Subcutaneous preadipocyte (primary cell): Measurements from ENCODE around the gene EDC3. TPM values are rescaled to one million over a fixed set of nuclear protein-coding genes. Genes with fewer than 3 reads are reported as not detected.

Experiments
- total RNA-seq: library from RNA; depleted of rRNA; stranded (reverse); fragments of >200 nt; gene quantifications from 2 replicates; pipeline ENCODE4 v1.2.3, GENCODE V29; 2012

EDC3 gene
- total RNA-seq, result 7.6 and 8.1 TPM in 2 replicates

GRCh38 chr15:74695597-74696397, at the start of gene EDC3:
EDC3 (minus strand) TSS chr15:74696024; CDS start chr15:74675124, 20,900 bp downstream.

DNA sequence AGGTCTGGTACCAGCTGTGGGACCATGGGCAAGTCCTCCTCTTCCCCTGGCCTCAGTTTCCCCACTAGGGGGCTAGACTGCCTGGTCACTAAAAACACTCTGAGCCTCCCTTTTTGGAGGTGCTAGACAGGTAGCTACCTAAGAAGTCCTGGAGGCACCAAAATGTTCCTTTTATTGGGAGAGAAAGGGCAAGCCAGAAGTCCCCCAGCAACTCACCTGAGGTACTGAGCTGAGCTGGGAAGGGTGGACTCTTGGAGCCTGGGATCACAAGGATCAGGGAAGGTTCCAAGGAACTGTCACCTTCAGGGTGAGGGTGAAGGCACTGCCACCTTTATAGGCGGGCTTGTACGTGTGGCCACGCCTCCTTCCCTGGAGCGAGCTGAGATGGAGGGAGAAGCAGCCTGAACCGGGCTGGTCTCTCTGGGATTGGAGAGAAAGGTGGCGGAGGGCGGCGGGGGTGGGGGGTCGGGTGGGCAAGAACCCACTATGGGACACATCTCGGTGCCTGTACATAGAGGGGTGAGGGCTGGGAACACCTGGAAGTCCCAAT, 29.5 kb upstream of the EDC3 start, which contains the start of gene CYP1A1:
CYP1A1 (minus strand) TSS at position 304 of the 550 bp plus-strand sequence. CDS start 2,431 bp downstream, outside the sequence.

GRCh38 chr15:74615508-74616365, 80.1 kb downstream of the EDC3 start, which contains the start of gene CLK3:
CLK3 (plus strand) TSS chr15:74615836; CDS start chr15:74619197, 3,361 bp downstream.

Other genes starting within 250 kb of the EDC3 start
- gene UBL7, start 234.9 kb downstream of the EDC3 start, total RNA-seq, result 39.7 and 41.4 TPM in 2 replicates
- 1.1 and 2.9 TPM in 2 replicates for gene ARID3B, start 154.8 kb downstream of the EDC3 start, total RNA-seq
- 35.3 and 40.5 TPM in 2 replicates for gene CLK3, start 80.2 kb downstream of the EDC3 start, total RNA-seq
- under 0.01 and 0.37 TPM in 2 replicates for gene CYP1A1, start 29.5 kb upstream of the EDC3 start, total RNA-seq
- not detected in 2 replicates for gene CYP1A2, start 52.8 kb upstream of the EDC3 start, total RNA-seq
- 31.6 and 42.6 TPM in 2 replicates for gene CSK, start 86.1 kb upstream of the EDC3 start, total RNA-seq
- not detected in 2 replicates for gene LMAN1L, start 116.8 kb upstream of the EDC3 start, total RNA-seq
- gene CPLX3, start 130.6 kb upstream of the EDC3 start, total RNA-seq, result not detected in 2 replicates
- 14.3 and 18.8 TPM in 2 replicates for gene ULK3, start 147.1 kb upstream of the EDC3 start, total RNA-seq
- gene SCAMP2, start 177.3 kb upstream of the EDC3 start, total RNA-seq, result 19.5 and 20.7 TPM in 2 replicates
- gene MPI, start 194.0 kb upstream of the EDC3 start, total RNA-seq, result 51.0 and 63.2 TPM in 2 replicates
- 30.9 and 33.2 TPM in 2 replicates for gene FAM219B, start 210.8 kb upstream of the EDC3 start, total RNA-seq
- 50.2 and 55.5 TPM in 2 replicates for gene COX5A, start 242.0 kb upstream of the EDC3 start, total RNA-seq